OCI-LY1 (cell line): ENCODE measurements around the gene PTPRN2.

Experiments
- CTCF ChIP-seq: fragments of 200-600 bp; sonication (generic), shearing (Covaris generic); IDR thresholded peaks from 2 replicates; pipeline ENCODE4 v1.5.1; 2017; ENCODE audit warnings: mild to moderate bottlenecking, antibody characterized with exemption, low read length, moderate library complexity, mixed read lengths
- EZH2 ChIP-seq: fragments of 200-600 bp; sonication (generic), shearing (Covaris generic); IDR thresholded peaks from 2 replicates; pipeline ENCODE4 v1.8.0; 2017; ENCODE audit warnings: borderline replicate concordance, mixed run types, mild to moderate bottlenecking, antibody characterized with exemption, low read length, moderate library complexity, mixed read lengths

DNA sequence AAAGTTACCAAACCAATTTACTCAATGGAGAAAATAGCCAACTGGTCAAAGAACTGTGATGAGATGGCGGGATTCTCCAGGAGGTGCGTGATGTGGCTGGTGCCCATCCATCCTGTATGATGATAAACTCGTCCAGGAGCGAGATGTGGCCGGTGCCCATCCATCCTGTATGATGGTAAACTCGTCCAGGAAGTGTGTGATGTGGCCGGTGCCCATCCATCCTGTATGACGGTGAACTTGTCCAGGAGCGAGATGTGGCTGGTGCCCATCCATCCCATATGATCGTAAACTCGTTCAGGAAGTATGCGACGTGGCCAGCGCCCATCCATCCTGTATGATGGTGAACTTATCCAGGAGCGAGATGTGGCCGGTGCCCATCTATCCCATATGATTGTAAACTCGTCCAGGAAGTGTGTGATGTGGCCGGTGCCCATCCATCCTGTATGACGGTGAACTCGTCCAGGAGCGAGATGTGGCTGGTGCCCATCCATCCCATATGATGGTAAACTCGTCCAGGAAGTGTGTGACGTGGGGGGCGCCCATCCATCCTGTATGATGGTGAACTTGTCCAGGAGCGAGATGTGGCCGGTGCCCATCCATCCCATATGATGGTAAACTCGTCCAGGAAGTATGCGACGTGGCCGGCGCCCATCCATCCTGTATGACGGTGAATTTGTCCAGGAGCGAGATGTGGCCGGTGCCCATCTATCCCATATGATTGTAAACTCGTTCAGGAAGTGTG, 754.6 kb downstream of the PTPRN2 start:
- TF ChIP-seq EZH2 (no peak), CTCF (no peak)
